GM21447 (cell line): ENCODE measurements around the gene PRR20C.
"Not testable (repeated sequence)": the region's sequence is repeated elsewhere in the genome, so short reads cannot be mapped to it uniquely, and the experiment has no call there.

Source experiments
- ATAC-seq: cut with Tn5 transposase; IDR thresholded peaks from one replicate; pipeline ENCODE4 v1.9.1; 2021; ENCODE audit not compliant: unreplicated experiment

Gene PRR20C

GRCh38 chr13:57153761-57154160 is at the start of gene PRR20C:
PRR20C (plus strand) TSS chr13:57154061; CDS start chr13:57154448, 387 bp downstream.
- ATAC-seq, result not testable (repeated sequence)

GRCh38 chr13:57114945-57115344 is 38.9 kb upstream of the PRR20C start:
- ATAC-seq, result no peak

- no peak for ATAC-seq
These were observed 30.2 kb upstream of the PRR20C start for GRCh38 chr13:57123681-57124080.

- ATAC-seq, result no peak
These were observed 25.0 kb upstream of the PRR20C start for GRCh38 chr13:57128909-57129308.

GRCh38 chr13:57136093-57136492 is 17.8 kb upstream of the PRR20C start:
- no peak for ATAC-seq

- no peak for ATAC-seq
These were observed 16.3 kb upstream of the PRR20C start for GRCh38 chr13:57137585-57137984.

GRCh38 chr13:57138988-57139387 is 14.9 kb upstream of the PRR20C start:
- ATAC-seq, result no peak

- not testable (repeated sequence) for ATAC-seq
These were observed 14.1 kb upstream of the PRR20C start for GRCh38 chr13:57139781-57140180.

- not testable (repeated sequence) for ATAC-seq
These were observed 13.5 kb upstream of the PRR20C start, which contains the start of gene PRR20A for GRCh38 chr13:57140235-57140968. PRR20A (plus strand) TSS chr13:57140918; CDS start chr13:57141305, 387 bp downstream.

GRCh38 chr13:57147188-57147587 is 6.7 kb upstream of the PRR20C start, which contains the start of gene PRR20B:
PRR20B (plus strand) TSS chr13:57147488; CDS start chr13:57147875, 387 bp downstream.
- ATAC-seq, result not testable (repeated sequence)

- not testable (repeated sequence) for ATAC-seq
These were observed 5.8 kb upstream of the PRR20C start for GRCh38 chr13:57148106-57148505.

- ATAC-seq, result not testable (repeated sequence)
These were observed 6.5 kb downstream of the PRR20C start, which contains the start of gene PRR20D for GRCh38 chr13:57160332-57160731. PRR20D (plus strand) TSS chr13:57160632; CDS start chr13:57161019, 387 bp downstream.

GRCh38 chr13:57166897-57167296 is 13.0 kb downstream of the PRR20C start, which contains the start of gene PRR20E:
PRR20E (plus strand) TSS chr13:57167197; CDS start chr13:57167584, 387 bp downstream.
- not testable (repeated sequence) for ATAC-seq

GRCh38 chr13:57191667-57192066 is 37.8 kb downstream of the PRR20C start:
- ATAC-seq, result no peak
